ENCODE results near the gene NLN. TPM values are rescaled to one million over a fixed set of nuclear protein-coding genes. Genes with fewer than 3 reads are reported as not detected.
"Not testable (repeated sequence)": the region's sequence is repeated elsewhere in the genome, so short reads cannot be mapped to it uniquely, and the experiment has no call there.

The NLN gene
- total RNA-seq, 1 donor from 2014 or later, result 47.1 TPM

- no peak for DNase-seq (ENCODE audit: low spot score)
- no peak for ATAC-seq
Observed at GRCh38 chr5:65769539-65769938, 47.5 kb downstream of the NLN start.

GRCh38 chr5:65771266-65771665, 49.3 kb downstream of the NLN start:
- no peak for DNase-seq (ENCODE audit: low spot score)
- no peak for ATAC-seq

- ATAC-seq; DNase-seq (ENCODE audit: low spot score): not testable (repeated sequence)
Observed at GRCh38 chr5:65772963-65773362, 51.0 kb downstream of the NLN start.

GRCh38 chr5:65774346-65774745, 52.3 kb downstream of the NLN start:
- DNase-seq (ENCODE audit: low spot score), result no peak
- no peak for ATAC-seq

- no peak for ATAC-seq
- no peak for DNase-seq (ENCODE audit: low spot score)
Observed at GRCh38 chr5:65775476-65775875, 53.5 kb downstream of the NLN start.

GRCh38 chr5:65776441-65777141, 54.6 kb downstream of the NLN start:
- ATAC-seq, result no peak
- DNase-seq (ENCODE audit: low spot score), result no peak

- ATAC-seq, result no peak
Observed at GRCh38 chr5:65778126-65778525, 56.1 kb downstream of the NLN start.

GRCh38 chr5:65779643-65780042, 57.6 kb downstream of the NLN start:
- ATAC-seq, result no peak
- no peak for DNase-seq (ENCODE audit: low spot score)

More at GRCh38 chr5:65778126-65778525, 56.1 kb downstream of the NLN start:
- DNase-seq (ENCODE audit: low spot score), result no peak

GRCh38 chr5:65788296-65788695, 66.3 kb downstream of the NLN start:
- DNase-seq (ENCODE audit: low spot score); ATAC-seq: not testable (repeated sequence)

- DNase-seq (ENCODE audit: low spot score), result no peak
- no peak for ATAC-seq
Observed at GRCh38 chr5:65790371-65791163, 68.6 kb downstream of the NLN start.

GRCh38 chr5:65791712-65792673, 70.0 kb downstream of the NLN start:
- DNase-seq (ENCODE audit: low spot score) (no peak), ATAC-seq (no peak)

GRCh38 chr5:65796269-65796668, 74.3 kb downstream of the NLN start:
- DNase-seq (ENCODE audit: low spot score), result no peak
- no peak for ATAC-seq

GRCh38 chr5:65796751-65797316, 74.8 kb downstream of the NLN start:
- DNase-seq (ENCODE audit: low spot score) (no peak), ATAC-seq (no peak)

GRCh38 chr5:65797481-65797880, 75.5 kb downstream of the NLN start:
- ATAC-seq (no peak), DNase-seq (ENCODE audit: low spot score) (no peak)

- no peak for DNase-seq (ENCODE audit: low spot score)
- no peak for ATAC-seq
Observed at GRCh38 chr5:65799857-65800256, 77.9 kb downstream of the NLN start.

GRCh38 chr5:65800775-65801174, 78.8 kb downstream of the NLN start:
- DNase-seq (ENCODE audit: low spot score), result no peak
- no peak for ATAC-seq

- DNase-seq (ENCODE audit: low spot score) (no peak), ATAC-seq (no peak)
Observed at GRCh38 chr5:65801352-65801783, 79.4 kb downstream of the NLN start.

- no peak for ATAC-seq
Observed at GRCh38 chr5:65802080-65802479, 80.1 kb downstream of the NLN start.

GRCh38 chr5:65802820-65803219, 80.8 kb downstream of the NLN start:
- DNase-seq (ENCODE audit: low spot score) (no peak), ATAC-seq (no peak)

More at GRCh38 chr5:65802080-65802479, 80.1 kb downstream of the NLN start:
- DNase-seq (ENCODE audit: low spot score), result no peak

GRCh38 chr5:65803699-65804391, 81.8 kb downstream of the NLN start:
- DNase-seq (ENCODE audit: low spot score) (no peak), ATAC-seq (no peak)
